Measurements from ENCODE around the gene SRP14.
A peak's percentile ranks its signal among the peaks of the same experiment; 100 is the strongest.
"Not testable (repeated sequence)": the region's sequence is repeated elsewhere in the genome, so short reads cannot be mapped to it uniquely, and the experiment has no call there.

Gene SRP14

GRCh38 chr15:40048926-40049475 lies 10.0 kb upstream of the SRP14 start:
- no peak for DNase-seq

- no peak for DNase-seq
These were observed 9.3 kb upstream of the SRP14 start for GRCh38 chr15:40048211-40048792.

GRCh38 chr15:40047415-40048210 lies 8.6 kb upstream of the SRP14 start:
- DNase-seq: peak; percentile 61 to 71

- no peak for DNase-seq
These were observed 7.9 kb upstream of the SRP14 start for GRCh38 chr15:40046721-40047414.

- no peak for DNase-seq
These were observed 6.7 kb upstream of the SRP14 start for GRCh38 chr15:40045572-40046217.

GRCh38 chr15:40044717-40045571 lies 6.0 kb upstream of the SRP14 start:
- DNase-seq: peak; percentile 67 to 81

GRCh38 chr15:40043927-40044716 lies 5.1 kb upstream of the SRP14 start:
- DNase-seq: no peak

GRCh38 chr15:40042791-40043320 lies 3.9 kb upstream of the SRP14 start:
- no peak for DNase-seq

GRCh38 chr15:40040770-40041169 lies 1.8 kb upstream of the SRP14 start:
- DNase-seq: no peak

GRCh38 chr15:40040293-40040635 lies 1.3 kb upstream of the SRP14 start:
- no peak for DNase-seq

GRCh38 chr15:40038275-40038637 lies 725 bp downstream of the SRP14 start:
- DNase-seq: no peak

GRCh38 chr15:40037721-40038120 lies 1.3 kb downstream of the SRP14 start:
- no peak for DNase-seq

GRCh38 chr15:40035182-40035581 lies 3.8 kb downstream of the SRP14 start:
- not testable (repeated sequence) for DNase-seq

- no peak for DNase-seq
These were observed 4.6 kb downstream of the SRP14 start for GRCh38 chr15:40034186-40034946.

- no peak for DNase-seq
These were observed 6.7 kb downstream of the SRP14 start for GRCh38 chr15:40032125-40032839.

GRCh38 chr15:40031300-40031699 lies 7.7 kb downstream of the SRP14 start:
- DNase-seq: no peak

- DNase-seq: peak in 1 of 2 experiments; percentile 7
These were observed 8.7 kb downstream of the SRP14 start for GRCh38 chr15:40029979-40030893.

- no peak for DNase-seq
These were observed 10.1 kb downstream of the SRP14 start for GRCh38 chr15:40028853-40029252.

GRCh38 chr15:40028193-40028592 lies 10.8 kb downstream of the SRP14 start:
- DNase-seq: no peak
